GM23248 (cell line): Measurements from ENCODE around the gene LHCGR. TPM values are rescaled to one million over a fixed set of nuclear protein-coding genes. Genes with fewer than 3 reads are reported as not detected.
A peak's percentile ranks its signal among the peaks of the same experiment; 100 is the strongest.

ENCODE experiments used
- DNase-seq: peaks from one replicate; pipeline ENCODE4 v3.0.0-alpha.2; 2015
- H2AFZ ChIP-seq: fragments of 200-600 bp; sonication (generic); 2 replicates; pipeline ENCODE4 v1.6.1; 2016; ENCODE audit warnings: antibody characterized with exemption
- H3F3A ChIP-seq: fragments of 200-600 bp; sonication (generic); 2 replicates; pipeline ENCODE4 v1.6.1; 2016; ENCODE audit warnings: mild to moderate bottlenecking, antibody characterized with exemption, mixed run types; ENCODE audit not compliant: insufficient read depth
- H3K27ac ChIP-seq: fragments of 200-600 bp; sonication (generic); 2 replicates; pipeline ENCODE4 v1.5.1; 2016; ENCODE audit warnings: mild to moderate bottlenecking
- H3K27me3 ChIP-seq: fragments of 200-600 bp; sonication (generic); replicated peaks from 2 replicates; pipeline ENCODE4 v1.6.1; 2016; ENCODE audit warnings: mild to moderate bottlenecking; ENCODE audit not compliant: insufficient read depth
- H3K36me3 ChIP-seq: fragments of 200-600 bp; sonication (generic); 2 replicates; pipeline ENCODE4 v1.6.1; 2016; ENCODE audit warnings: low read depth, mild to moderate bottlenecking
- H3K4me1 ChIP-seq: fragments of 200-600 bp; sonication (generic); 2 replicates; pipeline ENCODE4 v1.6.1; 2016; ENCODE audit warnings: mild to moderate bottlenecking; ENCODE audit not compliant: insufficient read depth
- H3K4me2 ChIP-seq: fragments of 200-600 bp; sonication (generic); one replicate; pipeline ENCODE4 v1.6.1; 2016; ENCODE audit warnings: mild to moderate bottlenecking; ENCODE audit not compliant: unreplicated experiment
- H3K4me3 ChIP-seq: fragments of 200-600 bp; sonication (generic); 2 replicates; pipeline ENCODE4 v1.5.1; 2016; ENCODE audit warnings: mild to moderate bottlenecking
- H3K79me2 ChIP-seq: fragments of 200-600 bp; sonication (generic); 2 replicates; pipeline ENCODE4 v1.6.1; 2016; ENCODE audit warnings: mild to moderate bottlenecking; ENCODE audit not compliant: insufficient read depth
- H3K9ac ChIP-seq: fragments of 200-600 bp; sonication (generic); 2 replicates; pipeline ENCODE4 v1.6.1; 2016; ENCODE audit warnings: mild to moderate bottlenecking
- H3K9me2 ChIP-seq: fragments of 200-600 bp; sonication (generic); 2 replicates; pipeline ENCODE4 v1.6.1; 2016; ENCODE audit warnings: mixed run types, mild to moderate bottlenecking, moderate library complexity; ENCODE audit not compliant: insufficient read depth
- H3K9me3 ChIP-seq: fragments of 200-600 bp; sonication (generic); one replicate; pipeline ENCODE4 v1.6.1; 2017; ENCODE audit warnings: low read depth
- H4K20me1 ChIP-seq: fragments of 200-600 bp; sonication (generic); 2 replicates; pipeline ENCODE4 v1.6.0; 2016; ENCODE audit not compliant: insufficient read depth
- EZH2 ChIP-seq: fragments of 200-600 bp; sonication (generic); IDR thresholded peaks from 2 replicates; pipeline ENCODE4 v1.6.1; 2018; ENCODE audit warnings: antibody characterized with exemption, mild to moderate bottlenecking; ENCODE audit not compliant: insufficient read depth, poor library complexity, severe bottlenecking
- EZH2phosphoT487 ChIP-seq: fragments of 200-600 bp; sonication (generic); IDR thresholded peaks from 2 replicates; pipeline ENCODE4 v1.6.1; 2018; ENCODE audit warnings: antibody characterized with exemption, moderate library complexity, mild to moderate bottlenecking, low read depth; ENCODE audit not compliant: insufficient read depth
- WGBS, 2 experiments: methylation state at CpG; one replicate each; pipeline ENCODE4 v1.1.6; 2015 to 2017; ENCODE audit warnings: low lambda C conversion rate in 2 of 2, low coverage in 1 of 2; ENCODE audit errors: missing lambda C conversion rate in 2 of 2; 5-methylcytosine and 5-hydroxymethylcytosine counted together
- in situ Hi-C: fragments of 300-500 bp; cut with MboI; formaldehyde crosslinking; loops from 2 replicates; pipeline ENCODE4 v1.15.0; 2020
- polyA plus RNA-seq: library from polyadenylated mRNA; unstranded; fragments of >200 nt; fragmentation: Nextera tagmentation; extraction: Ambion mirVana; gene quantifications from 2 replicates; pipeline ENCODE4 v1.2.1, GENCODE V29; 2016
- total RNA-seq: library from RNA; depleted of rRNA; stranded (reverse); fragments of >200 nt; shearing (Covaris generic); gene quantifications from 2 replicates; pipeline ENCODE4 v1.2.3, GENCODE V29; 2014

Gene LHCGR
- total and polyA plus RNA-seq, 2 experiments from 2014 or later, result not detected

DNA sequence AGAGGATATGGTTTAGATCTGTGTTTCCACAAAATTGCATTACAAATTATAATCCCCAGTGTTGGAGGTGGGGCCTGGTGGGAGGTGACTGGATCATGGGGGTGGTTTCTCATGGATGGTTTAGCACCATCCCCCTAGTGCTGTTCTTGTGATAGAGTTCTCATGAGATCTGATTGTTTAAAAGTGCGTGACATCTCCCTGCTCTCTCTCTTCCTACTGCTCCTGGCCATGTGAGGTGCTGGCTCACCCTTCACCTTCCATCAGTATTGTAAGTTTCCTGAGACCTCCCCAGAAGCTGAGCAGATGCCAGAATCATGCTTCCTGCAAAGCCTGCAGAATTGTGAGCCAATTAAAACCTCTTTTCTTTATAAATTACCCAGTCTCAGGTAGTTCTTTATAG, 33.1 kb downstream of the LHCGR start:
- Histone ChIP-seq H3K79me2 (no peaks in the 10 kb centered on the region), H3K9me2 (no peaks in the 10 kb centered on the region), H3K9me3 (no peaks in the 10 kb centered on the region), H3K4me2 (peak overlapping the region; percentile 61), H3K9ac (peak overlapping the region; percentile 60), H3K36me3 (no peaks in the 10 kb centered on the region), H2AFZ (peak overlapping the region; percentile 8), H3K4me3 (peak overlapping the region; percentile 21), H3K27me3 (no peaks in the 10 kb centered on the region), H3K27ac (peak overlapping the region; percentile 88), H4K20me1 (no peaks in the 10 kb centered on the region), H3F3A (peaks cover 28% of the 10 kb centered on the region), H3K4me1 (peaks cover 34% of the 10 kb centered on the region)
- no peak for DNase-seq
- in situ Hi-C loops, result no loop called here
- TF ChIP-seq EZH2phosphoT487 (no peak), EZH2 (no peak)
- WGBS, 2 experiments, result 75 to 94% methylated on average over 1 of the region's 1 CpG

DNA sequence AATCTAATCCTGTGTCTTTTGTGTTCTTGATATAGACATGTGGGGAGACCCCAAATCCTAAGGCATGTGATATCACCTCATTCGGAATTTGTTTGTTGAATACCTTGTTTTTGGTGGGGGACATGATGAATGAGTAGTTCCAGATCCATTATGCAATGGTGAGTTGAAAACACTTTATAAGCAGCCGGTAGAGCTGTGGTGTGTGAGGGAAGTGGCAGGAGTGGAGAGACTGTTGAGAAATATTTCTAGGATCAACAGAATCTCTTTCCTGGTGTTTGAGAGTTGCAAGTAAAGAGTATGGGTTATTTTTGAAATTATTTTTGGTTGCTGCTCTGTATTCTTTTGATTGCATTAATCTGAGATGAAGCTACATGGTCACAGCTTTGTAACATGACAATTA, 34.4 kb downstream of the LHCGR start:
- Histone ChIP-seq H3F3A (peaks cover 28% of the 10 kb centered on the region), H3K9ac (no peak overlapping the region), H3K4me1 (peaks cover 34% of the 10 kb centered on the region), H3K9me2 (no peaks in the 10 kb centered on the region), H2AFZ (no peak overlapping the region), H3K79me2 (no peaks in the 10 kb centered on the region), H3K27ac (no peak overlapping the region), H4K20me1 (no peaks in the 10 kb centered on the region), H3K9me3 (no peaks in the 10 kb centered on the region), H3K36me3 (no peaks in the 10 kb centered on the region), H3K4me3 (no peak overlapping the region), H3K4me2 (no peak overlapping the region), H3K27me3 (no peaks in the 10 kb centered on the region)
- in situ Hi-C loops, result no loop called here
- TF ChIP-seq EZH2phosphoT487, result no peak
- no peak for TF ChIP-seq EZH2
- WGBS, 2 experiments, result 78 to 82% methylated on average over 2 of the region's 2 CpGs
- DNase-seq, result no peak

DNA sequence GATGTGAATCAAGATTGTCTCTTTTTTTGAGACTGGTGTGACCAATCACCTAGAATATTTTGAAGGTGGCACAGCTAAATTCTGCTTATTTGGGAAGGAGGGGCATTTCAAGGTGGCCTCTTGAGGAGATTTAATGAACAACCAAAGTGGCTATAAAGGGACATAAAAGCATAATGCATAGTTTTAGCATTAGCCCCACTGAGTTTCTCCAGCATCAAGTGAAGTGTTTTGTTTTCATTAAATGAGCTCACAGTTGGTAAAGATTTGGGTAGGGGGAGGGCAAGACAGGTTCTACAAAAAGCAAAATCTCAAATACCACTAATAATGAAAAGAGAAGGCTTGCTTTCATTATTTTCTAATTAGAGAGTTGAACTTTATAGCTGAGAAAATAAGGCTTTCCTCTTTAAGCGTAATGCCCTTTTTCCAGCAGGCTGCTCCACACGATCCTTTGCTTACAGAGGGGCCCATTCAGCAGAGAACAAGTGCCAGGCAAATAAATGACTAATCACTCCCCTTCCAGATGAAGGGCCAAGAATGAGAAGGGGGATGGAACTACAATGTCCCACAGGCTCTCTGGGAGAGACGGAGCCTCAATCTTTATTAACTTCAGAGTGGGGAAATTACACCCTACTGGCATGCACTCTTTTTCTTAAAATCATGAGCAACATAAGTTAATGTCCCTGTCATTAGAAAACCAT, 35.9 kb downstream of the LHCGR start:
- H3F3A ChIP-seq, result peaks cover 29% of the 10 kb centered on the region
- no peaks in the 10 kb centered on the region for H3K9me3 ChIP-seq
- 64 to 67% methylated on average over 3 of the region's 3 CpGs for WGBS, 2 experiments
- DNase-seq, result no peak
- no peaks in the 10 kb centered on the region for H3K9me2 ChIP-seq
- H3K27me3 ChIP-seq, result no peaks in the 10 kb centered on the region
- H3K36me3 ChIP-seq, result no peaks in the 10 kb centered on the region
- no peaks in the 10 kb centered on the region for H3K79me2 ChIP-seq
- H3K4me2 ChIP-seq, result no peak overlapping the region
- no peaks in the 10 kb centered on the region for H4K20me1 ChIP-seq
- H3K4me3 ChIP-seq, result no peak overlapping the region
- no peak overlapping the region for H3K27ac ChIP-seq
- peaks cover 42% of the 10 kb centered on the region for H3K4me1 ChIP-seq
- no peak overlapping the region for H3K9ac ChIP-seq
- no peak overlapping the region for H2AFZ ChIP-seq
- no peak for TF ChIP-seq EZH2phosphoT487
- TF ChIP-seq EZH2, result no peak
- in situ Hi-C loops, result no loop called here

DNA sequence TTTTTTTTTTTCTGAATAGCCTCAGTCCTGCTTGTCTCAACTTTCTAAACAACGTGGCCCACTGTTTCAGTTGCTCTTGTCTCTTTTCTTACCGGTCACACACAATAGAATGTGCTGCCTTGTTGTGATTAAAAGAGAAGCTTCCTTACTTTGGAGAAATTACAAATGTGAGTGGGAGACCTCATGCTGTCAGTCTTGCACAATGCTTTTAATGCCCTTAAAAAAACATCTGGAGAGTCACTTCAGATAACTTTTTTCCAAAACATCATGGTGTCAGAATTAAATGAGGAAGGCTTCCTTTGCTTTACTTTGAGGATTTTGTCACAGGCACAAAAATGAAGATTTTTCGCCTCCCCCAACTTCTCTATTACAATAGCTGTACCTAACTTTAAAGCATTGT, 37.7 kb downstream of the LHCGR start:
- Histone ChIP-seq H3K9me2 (no peaks in the 10 kb centered on the region), H3K79me2 (no peaks in the 10 kb centered on the region), H3K9ac (no peak overlapping the region), H3K27ac (no peak overlapping the region), H3F3A (peaks cover 30% of the 10 kb centered on the region), H4K20me1 (no peaks in the 10 kb centered on the region), H3K36me3 (no peaks in the 10 kb centered on the region), H3K27me3 (no peaks in the 10 kb centered on the region), H3K4me2 (peak overlapping the region; percentile 3), H3K4me3 (no peak overlapping the region), H2AFZ (no peak overlapping the region), H3K4me1 (peaks cover 40% of the 10 kb centered on the region), H3K9me3 (no peaks in the 10 kb centered on the region)
- peak; percentile 47 for DNase-seq
- in situ Hi-C loops, result no loop called here
- TF ChIP-seq EZH2phosphoT487, result no peak
- no peak for TF ChIP-seq EZH2
- WGBS, 2 experiments, result 21 to 25% methylated on average over 3 of the region's 3 CpGs

DNA sequence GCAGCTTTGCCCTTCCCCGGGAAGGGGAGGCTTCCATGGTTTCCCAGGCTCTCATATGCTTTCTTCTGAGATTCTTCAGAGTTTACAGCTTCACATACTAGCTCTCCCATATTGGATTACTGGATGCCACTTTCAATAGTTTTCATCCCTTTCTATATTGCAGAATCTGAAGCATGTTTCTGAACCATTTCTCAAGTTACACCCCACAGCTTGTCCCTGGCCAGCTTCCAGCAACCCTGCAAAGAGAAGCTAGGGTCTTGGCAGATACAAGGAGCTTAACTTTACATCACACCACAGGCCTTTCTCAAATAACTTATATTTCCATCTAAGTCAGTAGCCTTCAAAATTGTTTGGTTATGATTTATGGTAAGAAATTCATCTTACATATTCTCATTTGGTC, 39.6 kb downstream of the LHCGR start:
- Histone ChIP-seq H3K79me2 (no peaks in the 10 kb centered on the region), H2AFZ (no peak overlapping the region), H3K36me3 (no peaks in the 10 kb centered on the region), H3K9ac (no peak overlapping the region), H3K4me3 (no peak overlapping the region), H4K20me1 (no peaks in the 10 kb centered on the region), H3F3A (peaks cover 12% of the 10 kb centered on the region; the same call in 1 of the 2 replicates), H3K4me1 (peaks cover 34% of the 10 kb centered on the region), H3K27me3 (no peaks in the 10 kb centered on the region), H3K9me2 (no peaks in the 10 kb centered on the region), H3K4me2 (no peak overlapping the region), H3K9me3 (no peaks in the 10 kb centered on the region), H3K27ac (no peak overlapping the region)
- no peak for TF ChIP-seq EZH2
- no peak for TF ChIP-seq EZH2phosphoT487
- in situ Hi-C loops, result no loop called here
- 83 to 84% methylated on average over 1 of the region's 1 CpG for WGBS, 2 experiments
- DNase-seq, result no peak
